HL-60 (cell line): ENCODE results near the gene GFRA1.
"Not testable (repeated sequence)": the region's sequence is repeated elsewhere in the genome, so short reads cannot be mapped to it uniquely, and the experiment has no call there.

ENCODE experiments used
- GABPA ChIP-seq: IDR thresholded peaks from 2 replicates; pipeline ENCODE4 v1.6.1; 2012; ENCODE audit warnings: low read depth
- POLR2AphosphoS5 ChIP-seq: IDR thresholded peaks from 2 replicates; pipeline ENCODE4 v1.6.1; 2012; ENCODE audit warnings: low read depth
- SPI1 ChIP-seq: IDR thresholded peaks from 2 replicates; pipeline ENCODE4 v1.6.1; 2012; ENCODE audit warnings: low read depth, mild to moderate bottlenecking, borderline replicate concordance
- TF ChIP-seq, protein P1 (sequence below): IDR thresholded peaks from one replicate; pipeline ENCODE4 v1.5.1; 2011; ENCODE audit warnings: low read length, control low read depth, inconsistent platforms; ENCODE audit not compliant: insufficient read depth
- TF ChIP-seq, protein P2 (sequence below): IDR thresholded peaks from 2 replicates; pipeline ENCODE4 v1.6.1; 2012; ENCODE audit warnings: low read depth; ENCODE audit not compliant: insufficient replicate concordance

DNA sequence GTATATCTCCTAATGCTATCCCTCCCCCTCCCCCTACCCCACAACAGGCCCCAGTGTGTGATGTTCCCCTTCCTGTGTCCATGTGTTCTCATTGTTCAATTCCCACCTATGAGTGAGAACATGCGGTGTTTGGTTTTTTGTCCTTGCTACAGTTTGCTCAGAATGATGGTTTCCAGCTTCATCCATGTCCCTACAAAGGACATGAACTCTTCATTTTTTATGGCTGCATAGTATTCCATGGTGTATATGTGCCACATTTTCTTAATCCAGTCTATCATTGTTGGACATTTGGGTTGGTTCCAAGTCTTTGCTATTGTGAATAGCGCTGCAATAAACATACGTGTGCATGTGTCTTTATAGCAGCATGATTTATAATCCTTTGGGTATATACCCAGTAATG, 220.5 kb downstream of the GFRA1 start:
- TF ChIP-seq, protein P1, sequence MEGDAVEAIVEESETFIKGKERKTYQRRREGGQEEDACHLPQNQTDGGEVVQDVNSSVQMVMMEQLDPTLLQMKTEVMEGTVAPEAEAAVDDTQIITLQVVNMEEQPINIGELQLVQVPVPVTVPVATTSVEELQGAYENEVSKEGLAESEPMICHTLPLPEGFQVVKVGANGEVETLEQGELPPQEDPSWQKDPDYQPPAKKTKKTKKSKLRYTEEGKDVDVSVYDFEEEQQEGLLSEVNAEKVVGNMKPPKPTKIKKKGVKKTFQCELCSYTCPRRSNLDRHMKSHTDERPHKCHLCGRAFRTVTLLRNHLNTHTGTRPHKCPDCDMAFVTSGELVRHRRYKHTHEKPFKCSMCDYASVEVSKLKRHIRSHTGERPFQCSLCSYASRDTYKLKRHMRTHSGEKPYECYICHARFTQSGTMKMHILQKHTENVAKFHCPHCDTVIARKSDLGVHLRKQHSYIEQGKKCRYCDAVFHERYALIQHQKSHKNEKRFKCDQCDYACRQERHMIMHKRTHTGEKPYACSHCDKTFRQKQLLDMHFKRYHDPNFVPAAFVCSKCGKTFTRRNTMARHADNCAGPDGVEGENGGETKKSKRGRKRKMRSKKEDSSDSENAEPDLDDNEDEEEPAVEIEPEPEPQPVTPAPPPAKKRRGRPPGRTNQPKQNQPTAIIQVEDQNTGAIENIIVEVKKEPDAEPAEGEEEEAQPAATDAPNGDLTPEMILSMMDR: not testable (repeated sequence)
- TF ChIP-seq, protein P2, sequence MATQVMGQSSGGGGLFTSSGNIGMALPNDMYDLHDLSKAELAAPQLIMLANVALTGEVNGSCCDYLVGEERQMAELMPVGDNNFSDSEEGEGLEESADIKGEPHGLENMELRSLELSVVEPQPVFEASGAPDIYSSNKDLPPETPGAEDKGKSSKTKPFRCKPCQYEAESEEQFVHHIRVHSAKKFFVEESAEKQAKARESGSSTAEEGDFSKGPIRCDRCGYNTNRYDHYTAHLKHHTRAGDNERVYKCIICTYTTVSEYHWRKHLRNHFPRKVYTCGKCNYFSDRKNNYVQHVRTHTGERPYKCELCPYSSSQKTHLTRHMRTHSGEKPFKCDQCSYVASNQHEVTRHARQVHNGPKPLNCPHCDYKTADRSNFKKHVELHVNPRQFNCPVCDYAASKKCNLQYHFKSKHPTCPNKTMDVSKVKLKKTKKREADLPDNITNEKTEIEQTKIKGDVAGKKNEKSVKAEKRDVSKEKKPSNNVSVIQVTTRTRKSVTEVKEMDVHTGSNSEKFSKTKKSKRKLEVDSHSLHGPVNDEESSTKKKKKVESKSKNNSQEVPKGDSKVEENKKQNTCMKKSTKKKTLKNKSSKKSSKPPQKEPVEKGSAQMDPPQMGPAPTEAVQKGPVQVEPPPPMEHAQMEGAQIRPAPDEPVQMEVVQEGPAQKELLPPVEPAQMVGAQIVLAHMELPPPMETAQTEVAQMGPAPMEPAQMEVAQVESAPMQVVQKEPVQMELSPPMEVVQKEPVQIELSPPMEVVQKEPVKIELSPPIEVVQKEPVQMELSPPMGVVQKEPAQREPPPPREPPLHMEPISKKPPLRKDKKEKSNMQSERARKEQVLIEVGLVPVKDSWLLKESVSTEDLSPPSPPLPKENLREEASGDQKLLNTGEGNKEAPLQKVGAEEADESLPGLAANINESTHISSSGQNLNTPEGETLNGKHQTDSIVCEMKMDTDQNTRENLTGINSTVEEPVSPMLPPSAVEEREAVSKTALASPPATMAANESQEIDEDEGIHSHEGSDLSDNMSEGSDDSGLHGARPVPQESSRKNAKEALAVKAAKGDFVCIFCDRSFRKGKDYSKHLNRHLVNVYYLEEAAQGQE: not testable (repeated sequence)
- not testable (repeated sequence) for TF ChIP-seq POLR2AphosphoS5, GABPA, SPI1
